Caco-2 (cell line): ENCODE results near the gene CXCL16. TPM values are rescaled to one million over a fixed set of nuclear protein-coding genes. Genes with fewer than 3 reads are reported as not detected.
"Not testable (repeated sequence)": the region's sequence is repeated elsewhere in the genome, so short reads cannot be mapped to it uniquely, and the experiment has no call there.

Experiments
- BruUV-seq: library from RNA; stranded (reverse); fragments of 400-500 nt; replicated peaks from 2 replicates; lab custom pipeline; 2021; lab: Mats Ljungman, UMichigan
- CTCF ChIA-PET: fragments of 300-600 bp; sonication (Branson Sonifier 250); formaldehyde crosslinking; loops from one replicate; lab custom pipeline; 2022; ENCODE audit warnings: antibody characterized with exemption; lab: Charles Lee
- POLR2A ChIA-PET: fragments of 300-600 bp; sonication (Branson Sonifier 250); formaldehyde crosslinking; loops from one replicate; lab custom pipeline; 2022; ENCODE audit warnings: antibody characterized with exemption; lab: Charles Lee
- DNase-seq, 2 experiments: peaks; one replicate each; pipeline versions ENCODE4 v3.0.0 to v3.0.0-alpha.2; 2020 to 2022
- H3K27me3 ChIP-seq: replicated peaks from 2 replicates; pipeline ENCODE4 v1.6.0; 2011; ENCODE audit warnings: low read length; ENCODE audit not compliant: control insufficient read depth, insufficient read depth
- H3K36me3 ChIP-seq: 2 replicates; pipeline ENCODE4 v1.5.1; 2011; ENCODE audit warnings: low read length; ENCODE audit not compliant: control insufficient read depth, insufficient read depth
- H3K4me1 ChIP-seq: fragments of 250-450 bp; sonication (Bioruptor Pico); 2 replicates; pipeline ENCODE4 v1.5.1; 2020; ENCODE audit warnings: mild to moderate bottlenecking
- H3K4me3 ChIP-seq: 2 replicates; pipeline ENCODE4 v1.5.1; 2011; ENCODE audit warnings: low read depth, mild to moderate bottlenecking, control low read depth, low read length
- H3K9me3 ChIP-seq: fragments of 250-450 bp; sonication (Bioruptor Pico); 2 replicates; pipeline ENCODE4 v1.5.1; 2020; ENCODE audit warnings: mild to moderate bottlenecking, moderate library complexity
- H3K27ac Mint-ChIP-seq: one replicate; pipeline ENCODE4 v1.8.0; 2022; ENCODE audit warnings: mixed read lengths; ENCODE audit not compliant: unreplicated experiment
- H3K27me3 Mint-ChIP-seq: one replicate; pipeline ENCODE4 v1.8.0; 2022; ENCODE audit warnings: mixed read lengths; ENCODE audit not compliant: insufficient read depth, unreplicated experiment
- H3K36me3 Mint-ChIP-seq: one replicate; pipeline ENCODE4 v1.8.0; 2022; ENCODE audit warnings: mild to moderate bottlenecking, mixed read lengths; ENCODE audit not compliant: insufficient read depth, unreplicated experiment
- H3K4me1 Mint-ChIP-seq: one replicate; pipeline ENCODE4 v1.8.0; 2022; ENCODE audit warnings: low read depth, mixed read lengths; ENCODE audit not compliant: unreplicated experiment
- H3K4me3 Mint-ChIP-seq: one replicate; pipeline ENCODE4 v1.8.0; 2022; ENCODE audit warnings: mild to moderate bottlenecking, moderate library complexity, mixed read lengths; ENCODE audit not compliant: unreplicated experiment
- H3K9me3 Mint-ChIP-seq: one replicate; pipeline ENCODE4 v1.8.0; 2022; ENCODE audit warnings: mixed read lengths; ENCODE audit not compliant: unreplicated experiment
- intact Hi-C: fragments of 100-400 bp; cut with micrococcal nuclease; formaldehyde crosslinking; loops from one replicate; pipeline ENCODE4 v1.10.0; 2022; ENCODE audit not compliant: unreplicated experiment
- total RNA-seq: library from RNA; stranded (reverse); gene quantifications from 2 replicates; pipeline ENCODE4 v1.2.3, GENCODE V29; 2022
- TF ChIP-seq, protein P1 (sequence below), 2 experiments: fragments of 200-600 bp in 1 of 2; IDR thresholded peaks; 1 replicate in 1 of 2; 2 replicates in 1 of 2; pipeline versions ENCODE4 v1.5.1 to v1.8.0; 2011 to 2022; ENCODE audit warnings: antibody characterized with exemption in 1 of 2, control low read depth in 1 of 2, inconsistent platforms in 1 of 2, low read depth in 1 of 2, low read length in 1 of 2, mild to moderate bottlenecking in 1 of 2, moderate library complexity in 1 of 2; ENCODE audit not compliant: insufficient read depth in 1 of 2, severe bottlenecking in 1 of 2, unreplicated experiment in 1 of 2

Gene CXCL16
- total RNA-seq, 1 experiment from 2014 or later, result 55.3 TPM

DNA sequence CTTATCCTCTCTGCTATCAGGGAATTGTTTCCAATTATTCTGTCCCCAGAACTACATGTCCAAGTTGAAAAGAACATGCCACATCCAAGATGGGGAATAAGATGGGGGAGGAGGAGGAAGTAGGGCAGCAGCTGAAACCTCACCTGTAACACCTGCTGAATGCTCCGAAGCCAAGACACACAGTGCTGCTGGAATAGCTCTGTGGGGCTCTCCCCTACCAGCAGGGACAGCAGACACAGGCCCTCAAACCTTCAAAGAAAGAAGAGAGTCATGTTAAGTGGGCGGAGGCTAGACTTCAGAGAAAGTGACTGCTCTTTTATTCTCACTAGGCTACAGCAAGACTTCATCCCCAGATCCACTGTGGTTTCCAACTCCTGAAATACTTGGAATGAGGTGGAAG lies 49.0 kb downstream of the CXCL16 start:
- no peaks in the 10 kb centered on the region for H3K9me3 ChIP-seq
- Mint-ChIP-seq H3K27me3 (no peaks in the 10 kb centered on the region), H3K9me3 (no peaks in the 10 kb centered on the region), H3K27ac (no peak overlapping the region), H3K36me3 (peaks cover 42% of the 10 kb centered on the region), H3K4me1 (no peaks in the 10 kb centered on the region), H3K4me3 (no peak overlapping the region)
- ChIA-PET CTCF (no interaction called here), POLR2A (no interaction called here)
- intact Hi-C loops, result loop anchor here (10.0 kb wide), 1 partner anchor 126 kb away; the partner anchor contains the start of gene GGT6
- H3K4me3 ChIP-seq, result no peak overlapping the region
- BruUV-seq, result no TSS peak
- H3K4me1 ChIP-seq, result no peaks in the 10 kb centered on the region
- no peaks in the 10 kb centered on the region; the same call in 1 of the 2 replicates for H3K36me3 ChIP-seq
- DNase-seq, result no peak
- TF ChIP-seq, protein P1, sequence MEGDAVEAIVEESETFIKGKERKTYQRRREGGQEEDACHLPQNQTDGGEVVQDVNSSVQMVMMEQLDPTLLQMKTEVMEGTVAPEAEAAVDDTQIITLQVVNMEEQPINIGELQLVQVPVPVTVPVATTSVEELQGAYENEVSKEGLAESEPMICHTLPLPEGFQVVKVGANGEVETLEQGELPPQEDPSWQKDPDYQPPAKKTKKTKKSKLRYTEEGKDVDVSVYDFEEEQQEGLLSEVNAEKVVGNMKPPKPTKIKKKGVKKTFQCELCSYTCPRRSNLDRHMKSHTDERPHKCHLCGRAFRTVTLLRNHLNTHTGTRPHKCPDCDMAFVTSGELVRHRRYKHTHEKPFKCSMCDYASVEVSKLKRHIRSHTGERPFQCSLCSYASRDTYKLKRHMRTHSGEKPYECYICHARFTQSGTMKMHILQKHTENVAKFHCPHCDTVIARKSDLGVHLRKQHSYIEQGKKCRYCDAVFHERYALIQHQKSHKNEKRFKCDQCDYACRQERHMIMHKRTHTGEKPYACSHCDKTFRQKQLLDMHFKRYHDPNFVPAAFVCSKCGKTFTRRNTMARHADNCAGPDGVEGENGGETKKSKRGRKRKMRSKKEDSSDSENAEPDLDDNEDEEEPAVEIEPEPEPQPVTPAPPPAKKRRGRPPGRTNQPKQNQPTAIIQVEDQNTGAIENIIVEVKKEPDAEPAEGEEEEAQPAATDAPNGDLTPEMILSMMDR (IDR thresholded peaks at IDR 0.05; ENCODE audit: insufficient read depth in 1 of 2, low read depth in 1 of 2, low read length in 1 of 2, severe bottlenecking in 1 of 2, unreplicated experiment in 1 of 2), result no peak
- H3K27me3 ChIP-seq, result no peaks in the 10 kb centered on the region

DNA sequence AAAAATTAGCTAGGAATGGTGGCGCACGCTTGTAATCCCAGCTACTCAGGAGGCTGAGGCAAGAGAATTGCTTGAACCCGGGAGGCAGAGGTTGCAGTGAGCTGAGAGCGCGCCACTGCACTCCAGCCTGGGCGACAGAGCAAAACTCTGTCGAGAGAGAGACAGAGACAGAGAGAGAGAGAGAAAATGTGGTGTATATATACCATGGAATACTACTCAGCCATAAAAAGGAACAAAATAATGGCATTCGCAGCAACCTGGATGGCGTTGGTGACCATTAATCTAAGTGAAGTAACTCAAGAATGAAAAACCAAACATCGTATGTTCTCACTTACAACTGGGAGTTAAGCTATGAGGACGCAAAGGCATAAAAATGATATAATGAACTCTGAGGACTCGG lies 49.9 kb downstream of the CXCL16 start:
- H3K4me1 Mint-ChIP-seq, H3K36me3 ChIP-seq, CTCF ChIA-PET, H3K4me1 ChIP-seq, POLR2A ChIA-PET, H3K4me3 ChIP-seq, H3K9me3 Mint-ChIP-seq, BruUV-seq, H3K27me3 Mint-ChIP-seq, H3K27me3 ChIP-seq, H3K9me3 ChIP-seq, H3K27ac Mint-ChIP-seq, DNase-seq, H3K4me3 Mint-ChIP-seq: not testable (repeated sequence)
- intact Hi-C loops, result loop anchor here (10.0 kb wide), 1 partner anchor 125 kb away; the partner anchor contains the start of gene GGT6
- peaks cover 46% of the 10 kb centered on the region for H3K36me3 Mint-ChIP-seq

DNA sequence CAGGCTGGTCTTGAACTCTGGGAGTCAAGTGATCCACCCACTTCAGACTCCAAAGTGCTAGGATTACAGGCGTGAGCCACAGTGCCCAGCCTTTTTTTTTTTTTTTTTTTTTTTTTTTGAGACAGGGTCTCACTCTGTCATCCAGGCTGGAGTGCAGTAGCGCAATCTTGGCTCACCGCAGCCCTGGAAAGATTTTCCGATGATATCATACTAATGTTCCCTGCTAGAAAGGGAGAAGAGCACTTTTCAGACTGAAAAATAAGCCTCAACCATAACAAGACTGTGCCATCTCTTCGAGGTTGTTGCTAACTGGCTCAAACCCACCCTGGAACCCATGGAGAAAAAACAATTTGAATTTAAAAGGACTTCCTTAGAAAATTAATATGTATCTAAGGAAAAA lies 56.0 kb downstream of the CXCL16 start:
- intact Hi-C loops, H3K27ac Mint-ChIP-seq, DNase-seq, H3K27me3 ChIP-seq, H3K4me3 ChIP-seq, H3K4me3 Mint-ChIP-seq, H3K36me3 ChIP-seq, CTCF ChIA-PET, H3K9me3 ChIP-seq, BruUV-seq, H3K4me1 Mint-ChIP-seq, POLR2A ChIA-PET, H3K27me3 Mint-ChIP-seq, H3K9me3 Mint-ChIP-seq: not testable (repeated sequence)
- H3K36me3 Mint-ChIP-seq, result peaks cover 59% of the 10 kb centered on the region
- peaks cover 10% of the 10 kb centered on the region; the same call in 1 of the 2 replicates for H3K4me1 ChIP-seq

Other genes starting within 250 kb of the CXCL16 start
- 1.00 TPM in 2 replicates for gene SPNS2, start 241.0 kb downstream of the CXCL16 start, total RNA-seq
- gene MYBBP1A, start 184.5 kb downstream of the CXCL16 start, total RNA-seq, result 44.5 and 47.4 TPM in 2 replicates
- gene GGT6, start 179.4 kb downstream of the CXCL16 start, total RNA-seq, result not detected in 2 replicates
- 38.8 and 39.3 TPM in 2 replicates for gene SMTNL2, start 155.4 kb downstream of the CXCL16 start, total RNA-seq
- gene ALOX15, start 98.2 kb downstream of the CXCL16 start, total RNA-seq, result 0.21 and 0.50 TPM in 2 replicates
- 58.2 and 71.6 TPM in 2 replicates for gene PELP1, start 35.8 kb downstream of the CXCL16 start, total RNA-seq
- 37.1 and 37.8 TPM in 2 replicates for gene ARRB2, start 29.3 kb downstream of the CXCL16 start, total RNA-seq
- gene MED11, start 8.5 kb downstream of the CXCL16 start, total RNA-seq, result 9.1 and 9.4 TPM in 2 replicates
- gene ZMYND15, start 95 bp downstream of the CXCL16 start, total RNA-seq, result 2.2 and 3.5 TPM in 2 replicates
- 9.9 and 12.1 TPM in 2 replicates for gene TM4SF5, start 32.0 kb upstream of the CXCL16 start, total RNA-seq
- gene VMO1, start 46.4 kb upstream of the CXCL16 start, total RNA-seq, result 0.54 TPM in 1 of 2 replicates, not detected in the other
- 11.8 and 15.6 TPM in 2 replicates for gene GLTPD2, start 49.0 kb upstream of the CXCL16 start, total RNA-seq
- 133 and 136 TPM in 2 replicates for gene PSMB6, start 56.2 kb upstream of the CXCL16 start, total RNA-seq
- 46.5 and 47.2 TPM in 2 replicates for gene PLD2, start 67.2 kb upstream of the CXCL16 start, total RNA-seq
- 47.7 and 49.4 TPM in 2 replicates for gene MINK1, start 93.4 kb upstream of the CXCL16 start, total RNA-seq
- 0.86 and 1.0 TPM in 2 replicates for gene C17orf107, start 159.6 kb upstream of the CXCL16 start, total RNA-seq
- not detected in 2 replicates for gene CHRNE, start 163.2 kb upstream of the CXCL16 start, total RNA-seq
- not detected in 2 replicates for gene GP1BA, start 192.3 kb upstream of the CXCL16 start, total RNA-seq
- gene SLC25A11, start 200.1 kb upstream of the CXCL16 start, total RNA-seq, result 36.5 and 40.1 TPM in 2 replicates
- 55.1 and 60.9 TPM in 2 replicates for gene RNF167, start 200.3 kb upstream of the CXCL16 start, total RNA-seq
- gene PFN1, start 208.6 kb upstream of the CXCL16 start, total RNA-seq, result 367 and 416 TPM in 2 replicates
- gene ENO3, start 211.2 kb upstream of the CXCL16 start, total RNA-seq, result 8.1 and 10.6 TPM in 2 replicates
- gene SPAG7, start 227.9 kb upstream of the CXCL16 start, total RNA-seq, result 20.5 and 23.1 TPM in 2 replicates
- 16.2 and 18.8 TPM in 2 replicates for gene CAMTA2, start 247.7 kb upstream of the CXCL16 start, total RNA-seq